GM21526 (cell line): ENCODE data around the gene ZNF445.
"Not testable (repeated sequence)": the region's sequence is repeated elsewhere in the genome, so short reads cannot be mapped to it uniquely, and the experiment has no call there.

Experiments
- ATAC-seq: cut with Tn5 transposase; IDR thresholded peaks from one replicate; pipeline ENCODE4 v1.9.1; 2021; ENCODE audit warnings: moderate library complexity; ENCODE audit not compliant: unreplicated experiment, low FRiP score

ZNF445 gene

GRCh38 chr3:44411031-44411645 is 66.3 kb downstream of the ZNF445 start:
- ATAC-seq = no peak

DNA sequence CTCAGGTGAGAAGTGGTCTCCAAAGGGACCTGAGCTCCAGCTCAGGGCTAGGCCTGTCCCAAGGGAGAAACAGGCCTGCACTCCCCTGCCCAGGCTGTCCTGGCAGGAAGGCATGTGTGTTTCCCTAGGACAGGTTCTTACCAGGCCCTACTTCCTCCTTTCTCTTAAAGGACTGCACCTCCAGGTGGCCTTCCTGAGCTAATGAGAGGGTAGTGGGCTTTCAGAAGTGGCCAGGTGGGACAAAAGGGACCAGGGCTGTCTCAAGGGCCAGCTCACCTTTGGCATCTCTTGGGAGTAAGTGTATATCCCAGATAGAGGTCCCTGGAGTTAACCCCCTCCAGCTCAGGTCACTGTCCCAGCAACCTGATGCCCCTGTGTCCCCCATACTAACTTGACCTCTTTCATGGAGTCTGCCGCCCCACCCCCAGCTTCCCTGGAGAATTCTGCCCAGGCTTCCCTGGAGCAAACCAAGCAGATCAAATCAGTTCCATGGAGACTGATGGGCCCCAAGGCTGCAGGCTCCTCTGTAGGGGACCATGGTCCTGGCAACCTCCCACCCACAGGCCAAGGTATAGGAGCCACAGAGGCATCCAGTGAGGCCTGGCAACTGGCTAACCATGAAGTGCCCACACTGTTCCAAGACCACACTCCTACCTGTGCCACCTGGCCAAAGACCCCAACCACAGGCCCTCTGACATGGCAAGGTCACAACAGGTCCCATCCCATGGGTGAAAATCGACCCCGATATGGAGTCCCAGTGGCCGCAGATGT is 67.6 kb downstream of the ZNF445 start:
- no peak for ATAC-seq

DNA sequence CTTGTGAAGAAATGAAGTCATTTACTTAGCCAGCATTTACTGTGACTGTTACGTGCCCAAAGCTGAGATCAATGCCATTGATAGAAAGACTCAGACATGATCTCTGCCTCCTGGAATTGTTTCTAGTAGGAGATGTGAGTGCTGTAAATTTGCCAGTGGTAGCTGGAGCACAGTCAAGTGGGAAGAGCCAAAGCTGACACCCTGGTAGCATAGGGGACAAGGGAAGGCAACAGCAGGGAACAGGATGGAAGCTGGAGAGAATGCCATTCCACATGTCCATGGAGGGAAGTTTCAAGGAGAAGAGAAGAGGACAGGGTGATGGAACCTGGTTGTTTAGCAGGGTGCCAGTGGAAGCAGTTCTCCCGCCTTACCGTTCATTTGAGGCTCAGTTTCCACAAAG is 74.9 kb downstream of the ZNF445 start:
- no peak for ATAC-seq

- no peak for ATAC-seq
Measured at GRCh38 chr3:44400771-44401170, 76.7 kb downstream of the ZNF445 start.

DNA sequence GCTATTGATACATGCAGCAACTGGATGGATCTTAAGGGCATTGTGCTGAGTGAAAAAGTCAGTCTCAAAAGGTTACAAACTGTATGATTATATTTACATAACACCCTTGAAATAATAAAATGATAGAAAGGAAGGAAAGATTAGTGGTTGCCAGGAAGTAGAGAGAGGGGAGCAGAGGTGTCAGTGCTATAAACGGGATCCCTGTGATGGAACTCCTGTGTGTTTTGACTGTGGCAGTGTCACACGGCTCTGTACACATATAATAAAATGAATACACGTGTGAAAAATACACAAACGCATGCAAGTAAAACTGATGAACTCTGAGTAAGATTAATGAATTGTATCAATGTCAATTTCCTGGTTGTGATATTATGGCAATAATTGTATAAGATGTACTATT is 78.6 kb downstream of the ZNF445 start:
- no peak for ATAC-seq

- not testable (repeated sequence) for ATAC-seq
Measured at GRCh38 chr3:44398271-44398670, 79.2 kb downstream of the ZNF445 start.

- ATAC-seq = no peak
Measured at GRCh38 chr3:44396200-44397171, 81.0 kb downstream of the ZNF445 start.

DNA sequence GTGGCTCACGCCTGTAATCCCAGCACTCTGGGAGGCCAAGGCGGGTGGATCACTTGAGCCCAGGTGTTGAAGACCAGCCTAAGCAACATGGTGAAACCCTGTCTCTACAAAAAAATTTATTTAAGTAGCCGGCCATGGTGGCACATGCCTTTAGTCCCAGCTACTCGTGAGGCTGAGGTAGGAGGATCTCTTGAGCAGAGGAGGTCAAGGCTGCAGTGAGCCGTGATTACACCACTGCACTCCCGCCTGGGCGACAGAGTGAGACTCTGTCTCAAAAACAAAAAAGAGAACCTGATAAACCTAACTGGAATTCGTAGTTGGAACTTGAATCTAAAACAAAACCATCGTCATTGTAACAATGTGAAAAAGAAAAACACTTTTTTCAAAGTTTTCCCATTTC is 81.8 kb downstream of the ZNF445 start:
- no peak for ATAC-seq

GRCh38 chr3:44392489-44392888 is 85.0 kb downstream of the ZNF445 start:
- no peak for ATAC-seq

DNA sequence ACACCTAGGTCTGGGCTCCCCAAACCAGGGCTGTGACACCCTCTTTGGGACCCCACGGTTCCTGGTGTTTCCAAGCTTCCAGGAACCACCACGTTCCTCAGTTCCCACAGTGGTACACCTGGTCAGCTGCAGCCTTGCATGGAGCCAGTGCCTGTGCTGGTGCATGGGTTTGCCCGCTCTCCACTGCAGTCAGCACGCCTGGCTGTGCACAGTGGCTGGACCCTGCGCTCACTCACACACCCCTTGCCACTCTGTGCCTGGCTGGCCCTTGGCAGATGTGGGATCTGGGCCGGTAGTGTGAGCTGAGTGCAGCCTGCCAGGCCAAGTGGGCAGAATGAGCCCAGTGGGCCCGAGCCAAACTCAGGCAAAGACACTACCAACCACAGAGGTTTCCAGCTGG is 90.1 kb downstream of the ZNF445 start:
- no peak for ATAC-seq
